HG03571 (cell line): ENCODE results near the gene GLS2.
A peak's percentile ranks its signal among the peaks of the same experiment; 100 is the strongest.
"Not testable (repeated sequence)": the region's sequence is repeated elsewhere in the genome, so short reads cannot be mapped to it uniquely, and the experiment has no call there.

Source experiments
- ATAC-seq: cut with Tn5 transposase; IDR thresholded peaks from one replicate; pipeline ENCODE4 v1.9.1; 2021; ENCODE audit not compliant: unreplicated experiment

Gene GLS2

GRCh38 chr12:56493409-56494105, 5.6 kb upstream of the GLS2 start:
- ATAC-seq = not testable (repeated sequence)

- ATAC-seq = no peak
Measured at GRCh38 chr12:56490360-56490759, 2.4 kb upstream of the GLS2 start.

GRCh38 chr12:56487448-56488040, 417 bp downstream of the GLS2 start:
- no peak for ATAC-seq

GRCh38 chr12:56486694-56487093, 1.3 kb downstream of the GLS2 start:
- ATAC-seq = no peak

GRCh38 chr12:56484566-56484965, 3.4 kb downstream of the GLS2 start:
- ATAC-seq = no peak

GRCh38 chr12:56479625-56480024, 8.3 kb downstream of the GLS2 start:
- no peak for ATAC-seq

GRCh38 chr12:56477521-56478225, 10.3 kb downstream of the GLS2 start:
- no peak for ATAC-seq

- ATAC-seq = no peak
Measured at GRCh38 chr12:56476972-56477432, 11.0 kb downstream of the GLS2 start.

GRCh38 chr12:56476143-56476542, 11.8 kb downstream of the GLS2 start:
- no peak for ATAC-seq

- ATAC-seq = no peak
Measured at GRCh38 chr12:56474389-56474788, 13.6 kb downstream of the GLS2 start.

- no peak for ATAC-seq
Measured at GRCh38 chr12:56469007-56469930, 18.7 kb downstream of the GLS2 start.

GRCh38 chr12:56468216-56469006, 19.6 kb downstream of the GLS2 start, which contains the start of gene SPRYD4:
SPRYD4 (plus strand) TSS chr12:56468578; CDS start chr12:56468592, 14 bp downstream.
- peak; percentile 91 for ATAC-seq

GRCh38 chr12:56462565-56462964, 25.4 kb downstream of the GLS2 start:
- no peak for ATAC-seq

- ATAC-seq = no peak
Measured at GRCh38 chr12:56461235-56462159, 26.5 kb downstream of the GLS2 start.

GRCh38 chr12:56457817-56458216, 30.1 kb downstream of the GLS2 start:
- no peak for ATAC-seq

- no peak for ATAC-seq
Measured at GRCh38 chr12:56454557-56454956, 33.4 kb downstream of the GLS2 start, which contains the start of gene MIP. MIP (minus strand) TSS chr12:56454657; CDS start chr12:56454613, 44 bp downstream.

- ATAC-seq = no peak
Measured at GRCh38 chr12:56451147-56451546, 36.8 kb downstream of the GLS2 start.

- ATAC-seq = no peak
Measured at GRCh38 chr12:56450241-56450640, 37.7 kb downstream of the GLS2 start.

GRCh38 chr12:56449622-56449984, 38.4 kb downstream of the GLS2 start:
- no peak for ATAC-seq
